HG03442 (cell line): ENCODE data around the gene MTMR8.
A peak's percentile ranks its signal among the peaks of the same experiment; 100 is the strongest.
"Not testable (repeated sequence)": the region's sequence is repeated elsewhere in the genome, so short reads cannot be mapped to it uniquely, and the experiment has no call there.

Experiments
- ATAC-seq: cut with Tn5 transposase; IDR thresholded peaks from one replicate; pipeline ENCODE4 v1.9.1; 2021; ENCODE audit warnings: mild to moderate bottlenecking, moderate library complexity; ENCODE audit not compliant: unreplicated experiment

MTMR8 gene

GRCh38 chrX:64394874-64395567 lies at the start of gene MTMR8:
MTMR8 (minus strand) TSS chrX:64395452; CDS start chrX:64395363, 89 bp downstream.
- peak; percentile 97 for ATAC-seq

- no peak for ATAC-seq
Measured at GRCh38 chrX:64439551-64439950, 44.3 kb upstream of the MTMR8 start.

- no peak for ATAC-seq
Measured at GRCh38 chrX:64437665-64438064, 42.4 kb upstream of the MTMR8 start.

- ATAC-seq = no peak
Measured at GRCh38 chrX:64437218-64437617, 42.0 kb upstream of the MTMR8 start.

- no peak for ATAC-seq
Measured at GRCh38 chrX:64428371-64428770, 33.1 kb upstream of the MTMR8 start.

GRCh38 chrX:64427787-64428186 lies 32.5 kb upstream of the MTMR8 start:
- ATAC-seq = peak; percentile 99

- ATAC-seq = peak; percentile 50
Measured at GRCh38 chrX:64427281-64427680, 32.0 kb upstream of the MTMR8 start.

- ATAC-seq = not testable (repeated sequence)
Measured at GRCh38 chrX:64409730-64410129, 14.5 kb upstream of the MTMR8 start.

GRCh38 chrX:64398088-64398487 lies 2.8 kb upstream of the MTMR8 start:
- ATAC-seq = no peak

GRCh38 chrX:64395568-64395929 lies 297 bp upstream of the MTMR8 start:
- peak; percentile 23 for ATAC-seq

GRCh38 chrX:64394059-64394873 lies 986 bp downstream of the MTMR8 start:
- ATAC-seq = peak; percentile 21

- no peak for ATAC-seq
Measured at GRCh38 chrX:64389489-64389888, 5.8 kb downstream of the MTMR8 start.

- ATAC-seq = not testable (repeated sequence)
Measured at GRCh38 chrX:64380789-64381188, 14.5 kb downstream of the MTMR8 start.

GRCh38 chrX:64379924-64380323 lies 15.3 kb downstream of the MTMR8 start:
- no peak for ATAC-seq

- no peak for ATAC-seq
Measured at GRCh38 chrX:64377753-64378152, 17.5 kb downstream of the MTMR8 start.

- no peak for ATAC-seq
Measured at GRCh38 chrX:64352081-64352480, 43.2 kb downstream of the MTMR8 start.

- no peak for ATAC-seq
Measured at GRCh38 chrX:64350521-64350920, 44.7 kb downstream of the MTMR8 start.

GRCh38 chrX:64350047-64350446 lies 45.2 kb downstream of the MTMR8 start:
- ATAC-seq = no peak

GRCh38 chrX:64342811-64343210 lies 52.4 kb downstream of the MTMR8 start:
- no peak for ATAC-seq

- no peak for ATAC-seq
Measured at GRCh38 chrX:64338296-64338695, 57.0 kb downstream of the MTMR8 start.

GRCh38 chrX:64334467-64334866 lies 60.8 kb downstream of the MTMR8 start:
- no peak for ATAC-seq

GRCh38 chrX:64330284-64330683 lies 65.0 kb downstream of the MTMR8 start:
- ATAC-seq = no peak
